Muscle layer of colon (tissue), 2 donors: ENCODE results near the gene SPRR3.

Experiments
- H3K27ac ChIP-seq: one replicate; pipeline ENCODE4 v1.7.0; 2013; ENCODE audit warnings: low read depth, mild to moderate bottlenecking, low read length, moderate library complexity
- H3K27me3 ChIP-seq, 2 donors: one replicate each; pipeline ENCODE4 v1.7.0; 2013; ENCODE audit warnings: low read length in 2 of 2, mild to moderate bottlenecking in 2 of 2; ENCODE audit not compliant: insufficient read depth in 2 of 2, control insufficient read depth in 1 of 2
- H3K36me3 ChIP-seq: one replicate; pipeline ENCODE4 v1.7.0; 2013; ENCODE audit warnings: mild to moderate bottlenecking, low read length; ENCODE audit not compliant: insufficient read depth
- H3K4me1 ChIP-seq: one replicate; pipeline ENCODE4 v1.7.0; 2013; ENCODE audit warnings: mild to moderate bottlenecking, low read length; ENCODE audit not compliant: insufficient read depth
- H3K4me3 ChIP-seq, 2 donors: one replicate each; pipeline ENCODE4 v1.7.0; 2013; ENCODE audit warnings: low read length in 2 of 2, low read depth in 1 of 2, mild to moderate bottlenecking in 1 of 2, moderate library complexity in 1 of 2
- H3K9ac ChIP-seq: one replicate; pipeline ENCODE4 v1.7.0; 2013; ENCODE audit warnings: low read length
- H3K9me3 ChIP-seq: one replicate; pipeline ENCODE4 v1.7.0; 2013; ENCODE audit warnings: mild to moderate bottlenecking, low read length
- donor health status: abdominal sarcoma.
- donor health status: Adenocarcinoma of cecum.

The SPRR3 gene

DNA sequence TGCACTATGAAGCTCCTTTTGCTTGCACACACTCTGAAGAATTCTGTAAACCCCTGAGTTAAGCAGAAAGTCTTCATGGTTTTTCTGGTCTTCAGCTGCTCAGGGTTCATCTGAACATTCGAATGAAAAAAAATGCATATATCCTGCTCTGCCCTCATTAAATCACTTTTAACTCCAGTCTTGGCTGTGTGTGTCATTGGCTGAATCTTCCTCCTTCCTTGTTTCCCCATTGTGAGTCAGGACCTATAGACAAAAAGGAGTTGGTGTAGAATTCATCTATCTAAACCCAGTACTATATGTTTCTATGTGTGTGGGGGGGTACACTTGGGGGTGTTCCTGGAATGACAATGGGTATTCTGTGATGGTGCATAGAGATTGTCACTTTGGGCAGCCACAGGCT, 22.9 kb downstream of the SPRR3 start:
- H3K27ac ChIP-seq: no peak overlapping the region
- no peaks in the 10 kb centered on the region for H3K9me3 ChIP-seq
- no peak overlapping the region for H3K9ac ChIP-seq
- H3K27me3 ChIP-seq: no peaks in the 10 kb centered on the region
- no peaks in the 10 kb centered on the region for H3K36me3 ChIP-seq
- no peak overlapping the region for H3K4me3 ChIP-seq
- no peaks in the 10 kb centered on the region for H3K4me1 ChIP-seq

DNA sequence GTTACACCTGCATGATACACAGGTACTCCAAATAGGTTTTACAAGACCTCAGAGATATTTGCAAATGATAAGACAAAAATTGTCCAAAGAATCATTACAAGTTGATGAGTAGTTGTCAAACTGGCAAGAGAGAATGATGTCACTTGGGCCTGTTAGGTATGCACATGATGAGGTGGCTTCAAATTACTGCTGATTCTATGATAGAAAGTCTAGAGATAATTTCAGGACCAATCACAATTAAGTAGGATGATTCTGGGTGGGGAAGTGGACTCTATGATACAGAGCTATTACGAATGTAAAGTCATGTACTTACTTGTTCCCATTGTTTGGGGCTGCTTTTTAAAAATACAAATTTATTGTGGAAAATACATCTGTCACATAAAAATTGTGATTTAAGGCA, 24.2 kb downstream of the SPRR3 start:
- Histone ChIP-seq H3K4me3 (no peak overlapping the region), H3K9ac (no peak overlapping the region), H3K4me1 (no peaks in the 10 kb centered on the region), H3K27me3 (no peaks in the 10 kb centered on the region), H3K27ac (no peak overlapping the region), H3K36me3 (no peaks in the 10 kb centered on the region), H3K9me3 (no peaks in the 10 kb centered on the region)

DNA sequence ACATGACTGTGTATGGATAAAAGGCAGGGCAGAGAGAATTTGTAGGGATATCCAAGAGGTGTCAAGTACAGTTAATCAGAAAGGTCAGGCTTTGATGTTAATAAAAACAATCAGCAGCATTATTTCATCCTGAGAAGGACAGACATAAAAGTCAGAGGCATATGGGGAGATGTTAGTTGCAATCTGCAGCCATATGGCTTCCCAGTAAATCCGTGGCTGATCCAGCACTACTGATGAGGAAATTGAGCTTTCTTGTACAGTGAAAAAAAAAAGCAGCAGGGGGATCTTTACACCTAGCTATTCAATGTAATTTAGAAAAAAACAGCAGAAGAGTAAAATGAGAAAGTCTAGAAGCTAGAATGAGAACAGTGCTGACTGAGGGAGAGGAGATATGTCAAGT, 27.2 kb downstream of the SPRR3 start:
- Histone ChIP-seq H3K4me1 (no peaks in the 10 kb centered on the region), H3K9me3 (no peaks in the 10 kb centered on the region), H3K27ac (no peak overlapping the region), H3K9ac (no peak overlapping the region), H3K27me3 (no peaks in the 10 kb centered on the region), H3K36me3 (no peaks in the 10 kb centered on the region), H3K4me3 (no peak overlapping the region)

DNA sequence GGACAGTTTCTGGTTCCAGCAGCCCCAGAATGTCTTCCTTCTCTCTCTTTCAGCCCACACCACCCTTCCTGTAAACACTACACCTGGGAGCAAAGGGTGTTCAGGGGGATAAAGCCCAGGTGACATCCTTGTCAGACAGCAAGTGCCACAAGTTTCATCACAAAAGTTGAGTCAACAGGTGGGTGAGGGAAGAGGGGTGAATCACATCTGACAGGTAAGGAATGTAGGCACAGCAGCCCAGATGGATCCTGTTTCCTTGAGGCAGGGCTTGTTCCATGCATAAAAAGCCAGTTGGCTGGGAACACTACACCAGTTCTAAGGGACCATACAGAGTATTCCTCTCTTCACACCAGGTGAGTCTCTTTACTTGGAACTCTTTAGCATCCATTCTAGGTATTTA, 29.3 kb downstream of the SPRR3 start, which contains the start of gene SPRR1B:
Gene SPRR1B, plus strand, starts transcription at position 309 of the 400 bp plus-strand sequence. CDS start 1,143 bp downstream, outside the sequence.
- Histone ChIP-seq H3K36me3 (no peaks in the 10 kb centered on the region), H3K27ac (no peak within 1 kb of the TSS), H3K9me3 (no peaks in the 10 kb centered on the region), H3K4me1 (no peaks in the 10 kb centered on the region), H3K27me3 (no peaks in the 10 kb centered on the region), H3K4me3 (no peak within 1 kb of the TSS), H3K9ac (no peak within 1 kb of the TSS)

DNA sequence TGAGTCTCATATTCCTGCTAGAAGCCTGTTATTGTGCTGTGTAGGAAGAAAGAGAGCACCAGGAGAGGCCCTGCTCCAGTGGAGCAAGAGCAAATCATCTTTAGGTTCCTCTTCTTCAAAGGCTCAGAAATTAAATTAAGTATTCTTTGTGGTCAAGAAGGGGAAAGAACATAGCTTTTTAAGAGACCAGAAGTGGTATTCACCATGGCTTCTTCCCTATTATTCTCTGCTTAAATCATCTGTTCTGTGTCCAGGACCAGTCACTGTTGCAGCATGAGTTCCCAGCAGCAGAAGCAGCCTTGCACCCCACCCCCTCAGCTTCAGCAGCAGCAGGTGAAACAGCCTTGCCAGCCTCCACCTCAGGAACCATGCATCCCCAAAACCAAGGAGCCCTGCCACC, 30.5 kb downstream of the SPRR3 start:
- Histone ChIP-seq H3K27ac (no peak overlapping the region), H3K27me3 (no peaks in the 10 kb centered on the region), H3K4me1 (no peaks in the 10 kb centered on the region)

DNA sequence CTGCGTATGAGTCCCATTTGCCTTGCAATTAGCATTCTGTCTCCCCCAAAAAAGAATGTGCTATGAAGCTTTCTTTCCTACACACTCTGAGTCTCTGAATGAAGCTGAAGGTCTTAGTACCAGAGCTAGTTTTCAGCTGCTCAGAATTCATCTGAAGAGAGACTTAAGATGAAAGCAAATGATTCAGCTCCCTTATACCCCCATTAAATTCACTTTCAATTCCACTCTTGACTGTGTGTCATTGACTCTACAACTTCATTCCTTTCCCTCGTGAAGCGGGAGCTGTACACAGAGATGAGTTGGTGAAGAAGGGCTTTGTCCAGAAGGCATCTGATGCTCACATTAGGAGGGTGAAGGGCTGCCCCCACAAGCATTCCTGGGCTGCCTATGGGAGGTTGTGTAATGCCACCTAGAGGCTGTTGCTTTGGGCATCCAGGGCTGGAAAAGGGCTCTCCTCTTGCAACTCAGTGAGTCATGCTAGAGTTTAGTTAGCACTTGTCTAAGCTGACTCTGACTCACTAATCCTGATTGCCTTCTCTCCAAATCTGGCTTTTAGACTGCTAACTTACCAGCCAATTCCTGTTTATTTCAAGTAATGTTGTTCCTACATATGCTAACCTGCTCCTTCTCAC, 31.2 kb downstream of the SPRR3 start:
- no peaks in the 10 kb centered on the region for H3K27me3 ChIP-seq
- H3K36me3 ChIP-seq: no peaks in the 10 kb centered on the region
- H3K9ac ChIP-seq: no peak overlapping the region
- no peak overlapping the region for H3K4me3 ChIP-seq
- H3K4me1 ChIP-seq: no peaks in the 10 kb centered on the region
- H3K9me3 ChIP-seq: no peaks in the 10 kb centered on the region
- no peak overlapping the region for H3K27ac ChIP-seq

More for the DNA sequence above, 30.5 kb downstream of the SPRR3 start:
- Histone ChIP-seq H3K4me3 (no peak overlapping the region), H3K36me3 (no peaks in the 10 kb centered on the region), H3K9me3 (no peaks in the 10 kb centered on the region), H3K9ac (no peak overlapping the region)

DNA sequence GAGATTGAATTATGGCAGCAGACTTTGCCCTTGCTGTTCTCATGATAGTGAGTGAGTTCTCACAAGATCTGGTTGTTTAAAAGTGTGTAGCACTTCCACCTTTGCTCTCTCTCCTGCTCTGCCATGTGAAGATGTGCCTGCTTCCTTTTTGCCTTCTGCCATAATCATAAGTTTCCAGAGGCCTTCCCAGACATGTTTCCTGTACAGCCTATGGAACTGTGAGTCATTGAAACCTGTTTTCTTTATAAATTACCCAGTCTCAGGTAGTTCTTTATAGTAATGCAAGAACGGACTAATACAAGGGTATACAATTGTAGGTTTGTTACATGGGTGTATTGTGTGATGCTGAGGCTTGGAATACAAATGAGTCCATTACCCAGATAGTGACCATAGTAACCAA, 33.7 kb downstream of the SPRR3 start:
- Histone ChIP-seq H3K27ac (no peak overlapping the region), H3K27me3 (no peaks in the 10 kb centered on the region), H3K4me3 (no peak overlapping the region), H3K9ac (no peak overlapping the region), H3K9me3 (no peaks in the 10 kb centered on the region), H3K4me1 (no peaks in the 10 kb centered on the region), H3K36me3 (no peaks in the 10 kb centered on the region)

DNA sequence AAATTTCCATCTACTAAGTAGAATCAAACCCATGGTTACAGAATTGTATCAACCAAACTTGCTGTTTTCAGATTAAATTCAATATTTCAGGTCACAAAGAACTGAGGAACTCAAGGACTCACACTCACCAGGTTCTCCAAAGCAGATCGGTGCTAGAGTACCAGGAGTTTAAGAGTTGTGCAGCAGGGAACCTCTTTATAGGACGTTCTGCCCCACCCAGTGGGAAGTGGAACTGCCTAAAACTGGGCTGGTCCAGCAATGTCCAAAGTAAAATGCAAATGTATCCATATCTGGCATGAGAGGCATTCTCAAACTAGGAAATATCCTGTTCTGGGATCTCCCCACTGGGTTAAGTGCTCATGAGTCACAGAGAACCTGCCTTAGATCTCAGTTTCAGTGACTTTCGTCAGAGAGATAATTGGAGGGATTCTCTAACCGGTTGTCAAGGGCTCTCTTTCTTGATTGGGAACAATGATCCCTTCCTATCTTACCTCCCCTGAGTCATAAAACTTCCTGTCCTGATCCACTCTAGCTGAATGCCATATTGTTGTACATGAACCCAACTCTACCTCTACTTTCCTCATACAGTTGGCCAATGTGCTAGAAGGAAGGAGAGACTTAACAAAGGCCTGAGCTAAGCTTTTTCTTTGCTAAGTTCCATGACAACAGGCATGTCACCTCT, 39.5 kb downstream of the SPRR3 start, which contains the start of gene SPRR2D:
Gene SPRR2D, minus strand, starts transcription at position 171 of the 682 bp plus-strand sequence. CDS start 774 bp downstream, outside the sequence.
- Histone ChIP-seq H3K36me3 (no peaks in the 10 kb centered on the region), H3K27ac (no peak within 1 kb of the TSS), H3K9ac (no peak within 1 kb of the TSS), H3K4me3 (no peak within 1 kb of the TSS), H3K9me3 (no peaks in the 10 kb centered on the region), H3K4me1 (no peaks in the 10 kb centered on the region), H3K27me3 (no peaks in the 10 kb centered on the region)

DNA sequence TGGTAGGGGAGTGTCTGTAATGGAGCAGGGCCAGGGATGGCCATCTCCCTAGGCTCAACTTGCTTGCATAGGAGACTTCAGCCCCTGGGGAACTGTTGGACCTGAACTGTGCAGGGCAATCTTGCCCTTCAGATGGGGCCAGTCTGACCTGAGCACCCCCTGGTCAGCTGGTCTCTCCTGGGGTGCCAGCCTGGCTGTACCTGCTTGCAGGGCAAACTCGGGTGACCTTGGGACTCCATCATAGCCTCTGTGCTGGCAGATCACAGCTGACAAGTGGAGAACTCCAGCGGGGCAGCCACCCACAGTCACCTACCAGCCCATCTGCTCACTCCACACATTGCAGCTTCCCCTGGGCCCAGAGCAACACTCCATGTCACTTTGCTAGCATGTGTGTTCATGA, 47.7 kb downstream of the SPRR3 start:
- H3K9ac ChIP-seq: no peak overlapping the region
- no peaks in the 10 kb centered on the region for H3K4me1 ChIP-seq
- no peaks in the 10 kb centered on the region for H3K36me3 ChIP-seq
- no peak overlapping the region for H3K27ac ChIP-seq
- no peaks in the 10 kb centered on the region for H3K9me3 ChIP-seq
- H3K27me3 ChIP-seq: no peaks in the 10 kb centered on the region
- no peak overlapping the region for H3K4me3 ChIP-seq
